BLaER1 (cell line): ENCODE results near the gene MYL7.

Experiments used
- H3K27ac ChIP-seq: shearing (Covaris generic); formaldehyde crosslinking; 2 replicates; pipeline ENCODE4 v1.8.1; 2022
- H3K27me3 ChIP-seq: shearing (Covaris generic); formaldehyde crosslinking; 2 replicates; pipeline ENCODE4 v1.8.1; 2022
- H3K36me3 ChIP-seq: shearing (Covaris generic); formaldehyde crosslinking; 2 replicates; pipeline ENCODE4 v1.8.1; 2022
- H3K4me1 ChIP-seq: shearing (Covaris generic); formaldehyde crosslinking; 2 replicates; pipeline ENCODE4 v1.8.1; 2022
- H3K4me2 ChIP-seq: shearing (Covaris generic); formaldehyde crosslinking; 2 replicates; pipeline ENCODE4 v1.8.1; 2022
- H3K4me3 ChIP-seq: shearing (Covaris generic); formaldehyde crosslinking; 2 replicates; pipeline ENCODE4 v1.8.1; 2022
- H3K9ac ChIP-seq: shearing (Covaris generic); formaldehyde crosslinking; 2 replicates; pipeline ENCODE4 v1.8.1; 2022
- H3K9me3 ChIP-seq: shearing (Covaris generic); formaldehyde crosslinking; 2 replicates; pipeline ENCODE4 v1.8.1; 2022
- H4K20me1 ChIP-seq: shearing (Covaris generic); formaldehyde crosslinking; 2 replicates; pipeline ENCODE4 v1.8.1; 2022
- Cebpa-rat ChIP-seq: shearing (Covaris generic); IDR thresholded peaks from 2 replicates; pipeline ENCODE4 v1.8.1; 2022

Gene MYL7

DNA sequence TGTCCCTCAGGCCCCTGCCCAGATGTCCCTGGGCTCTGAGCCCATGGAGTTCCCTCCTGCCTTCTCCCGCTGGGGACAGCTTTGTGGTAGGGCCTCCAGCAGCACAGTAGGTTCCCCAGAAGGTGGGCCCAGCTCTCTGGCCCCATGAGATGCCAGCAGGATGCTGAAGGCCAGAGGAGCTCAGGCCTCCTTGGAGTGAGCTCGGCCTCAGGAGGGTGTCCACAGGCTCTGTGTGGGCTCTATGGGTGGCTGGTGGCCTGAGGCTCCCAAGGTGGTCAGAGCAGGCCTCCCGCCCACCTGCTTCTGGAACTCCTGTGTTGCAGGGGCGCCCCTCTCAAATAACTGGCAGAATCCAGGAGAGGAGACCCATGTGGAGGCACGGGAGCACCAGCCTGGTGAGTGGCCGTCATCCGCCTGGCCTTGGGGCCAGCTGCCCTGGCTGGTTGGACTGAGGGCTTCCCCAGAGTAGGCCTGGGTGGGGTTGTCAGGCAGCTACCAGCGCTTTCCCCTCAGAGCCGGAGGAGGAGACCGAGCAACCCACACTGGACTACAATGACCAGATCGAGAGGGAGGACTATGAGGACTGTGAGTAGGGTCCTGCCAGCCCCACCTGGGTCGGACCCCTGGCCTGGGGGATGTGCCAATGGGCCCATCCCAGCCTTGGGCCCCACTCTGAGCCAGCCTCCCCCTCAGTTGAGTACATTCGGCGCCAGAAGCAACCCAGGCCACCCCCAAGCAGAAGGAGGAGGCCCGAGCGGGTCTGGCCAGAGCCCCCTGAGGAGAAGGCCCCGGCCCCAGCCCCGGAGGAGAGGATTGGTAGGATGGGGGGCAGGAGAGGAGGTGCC lies 33.8 kb downstream of the MYL7 start:
- Histone ChIP-seq H3K4me1 (peaks cover 54% of the 10 kb centered on the region), H3K27ac (peak overlapping the region; percentile 90), H3K4me2 (peak overlapping the region; percentile 98), H3K27me3 (no peaks in the 10 kb centered on the region), H3K36me3 (peaks cover 71% of the 10 kb centered on the region), H4K20me1 (peaks cover 77% of the 10 kb centered on the region), H3K4me3 (peak overlapping the region; percentile 81), H3K9me3 (no peaks in the 10 kb centered on the region), H3K9ac (peak overlapping the region; percentile 89)
- TF ChIP-seq Cebpa-rat: no peak

DNA sequence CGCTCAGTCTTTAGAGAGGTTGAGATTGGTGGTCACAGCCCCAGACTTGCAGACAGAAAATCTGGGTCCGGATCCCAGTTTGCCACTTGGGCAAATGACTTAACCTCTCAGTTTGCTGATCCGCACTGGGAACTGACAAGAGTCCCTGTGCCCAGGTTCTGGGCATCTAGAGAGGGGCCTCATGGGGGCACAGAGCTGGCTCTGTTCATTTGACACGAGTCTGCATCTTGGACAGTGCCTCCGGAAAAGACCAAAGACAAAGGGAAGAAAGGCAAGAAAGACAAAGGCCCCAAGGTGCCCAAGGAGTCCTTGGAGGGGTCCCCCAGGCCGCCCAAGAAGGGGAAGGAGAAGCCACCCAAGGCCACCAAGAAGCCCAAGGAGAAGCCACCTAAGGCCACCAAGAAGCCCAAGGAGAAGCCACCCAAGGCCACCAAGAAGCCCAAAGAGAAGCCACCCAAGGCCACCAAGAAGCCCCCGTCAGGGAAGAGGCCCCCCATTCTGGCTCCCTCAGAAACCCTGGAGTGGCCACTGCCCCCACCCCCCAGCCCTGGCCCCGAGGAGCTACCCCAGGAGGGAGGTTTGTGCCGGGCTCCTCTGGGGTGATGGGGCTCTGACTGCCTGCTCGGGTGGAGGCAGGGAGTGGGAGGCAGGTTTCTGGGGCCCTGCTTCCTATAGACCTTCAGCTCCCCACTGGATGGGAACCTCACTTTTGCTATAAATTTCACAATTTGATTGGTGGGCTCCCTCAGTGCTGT lies 34.6 kb downstream of the MYL7 start:
- peaks cover 69% of the 10 kb centered on the region for H4K20me1 ChIP-seq
- no peak for TF ChIP-seq Cebpa-rat
- H3K27me3 ChIP-seq: no peaks in the 10 kb centered on the region
- no peaks in the 10 kb centered on the region for H3K9me3 ChIP-seq
- H3K36me3 ChIP-seq: peaks cover 63% of the 10 kb centered on the region
- H3K27ac ChIP-seq: peak overlapping the region; percentile 90
- peaks cover 62% of the 10 kb centered on the region for H3K4me1 ChIP-seq
- peak overlapping the region; percentile 89 for H3K9ac ChIP-seq
- H3K4me3 ChIP-seq: peak overlapping the region; percentile 81
- H3K4me2 ChIP-seq: peak overlapping the region; percentile 98

DNA sequence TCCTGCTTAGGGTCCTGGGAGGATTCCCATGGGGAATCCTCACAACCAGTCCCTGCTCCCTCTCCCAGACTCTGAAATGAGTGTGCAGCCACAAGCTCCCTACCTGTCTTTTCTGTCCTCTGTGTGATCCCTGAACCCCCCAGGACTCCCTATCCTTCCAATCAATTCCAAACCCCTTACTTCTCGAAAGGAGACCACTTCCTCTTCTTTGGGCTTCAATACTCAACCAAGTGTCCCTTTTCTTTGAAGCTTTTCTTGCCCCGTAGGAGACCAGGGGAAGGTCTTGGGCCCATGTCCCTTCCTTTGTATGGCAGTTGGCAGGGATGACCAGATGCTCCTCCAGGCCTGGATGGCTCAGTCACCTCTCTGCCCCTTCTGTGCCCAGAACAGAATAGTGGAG lies 35.3 kb downstream of the MYL7 start:
- H3K9ac ChIP-seq: peak overlapping the region; percentile 89

DNA sequence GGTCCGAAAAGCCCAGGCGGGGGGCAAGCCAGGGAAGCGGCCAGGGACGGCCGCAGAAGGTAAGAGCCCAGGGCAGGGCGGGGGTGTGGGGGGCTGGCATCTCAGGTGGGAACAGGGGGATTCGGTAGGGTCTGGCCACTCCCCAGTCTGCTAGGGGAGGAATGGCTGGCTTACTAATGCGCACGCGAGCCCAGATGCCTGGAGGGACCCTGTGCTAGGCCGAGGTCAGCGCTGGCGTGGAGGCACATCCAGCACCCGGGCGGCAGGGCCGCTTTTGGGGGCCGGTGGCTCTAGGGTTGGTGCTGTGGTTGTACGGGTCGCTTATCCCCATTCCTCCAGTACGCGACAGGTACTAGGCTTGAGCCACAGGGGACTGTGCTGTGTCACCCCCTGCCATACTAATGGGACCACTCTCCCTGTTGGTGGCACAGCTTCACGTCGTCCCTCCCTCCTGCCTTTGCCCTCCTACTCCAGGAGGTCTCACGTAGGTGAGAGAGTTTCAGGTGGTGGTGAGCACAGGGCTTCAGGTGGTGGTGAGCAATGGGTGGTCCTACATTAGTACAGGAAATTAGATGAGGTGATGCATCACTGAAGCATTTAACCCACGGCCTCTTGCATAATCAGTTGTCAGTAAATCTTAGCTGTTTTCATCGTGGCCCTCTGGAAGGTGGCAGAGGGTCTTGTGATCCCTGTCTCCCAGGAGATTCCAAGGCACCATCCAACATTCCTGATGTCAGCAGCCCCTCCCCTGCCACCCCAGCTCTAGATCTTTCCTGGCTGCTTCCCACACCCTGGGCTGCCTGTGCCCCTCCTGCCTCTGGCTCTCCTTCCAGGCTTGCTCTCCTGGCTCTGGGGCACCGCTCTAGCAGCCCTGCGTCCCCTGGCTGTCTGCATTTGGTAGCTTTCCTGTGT lies 36.0 kb downstream of the MYL7 start:
- H3K27me3 ChIP-seq: no peaks in the 10 kb centered on the region
- peak overlapping the region; percentile 90 for H3K27ac ChIP-seq
- peaks cover 76% of the 10 kb centered on the region for H3K4me1 ChIP-seq
- peaks cover 49% of the 10 kb centered on the region for H3K36me3 ChIP-seq
- H3K4me3 ChIP-seq: peak overlapping the region; percentile 81
- peak overlapping the region; percentile 89 for H3K9ac ChIP-seq
- no peaks in the 10 kb centered on the region for H3K9me3 ChIP-seq
- peak overlapping the region; percentile 98 for H3K4me2 ChIP-seq
- no peak for TF ChIP-seq Cebpa-rat
- peaks cover 55% of the 10 kb centered on the region for H4K20me1 ChIP-seq

More for the DNA sequence above, 35.3 kb downstream of the MYL7 start:
- peaks cover 62% of the 10 kb centered on the region for H4K20me1 ChIP-seq
- no peaks in the 10 kb centered on the region for H3K27me3 ChIP-seq
- H3K36me3 ChIP-seq: peaks cover 56% of the 10 kb centered on the region
- H3K4me1 ChIP-seq: peaks cover 69% of the 10 kb centered on the region
- peak overlapping the region; percentile 90 for H3K27ac ChIP-seq
- no peak for TF ChIP-seq Cebpa-rat
- H3K9me3 ChIP-seq: no peaks in the 10 kb centered on the region
- peak overlapping the region; percentile 81 for H3K4me3 ChIP-seq
- peak overlapping the region; percentile 98 for H3K4me2 ChIP-seq

DNA sequence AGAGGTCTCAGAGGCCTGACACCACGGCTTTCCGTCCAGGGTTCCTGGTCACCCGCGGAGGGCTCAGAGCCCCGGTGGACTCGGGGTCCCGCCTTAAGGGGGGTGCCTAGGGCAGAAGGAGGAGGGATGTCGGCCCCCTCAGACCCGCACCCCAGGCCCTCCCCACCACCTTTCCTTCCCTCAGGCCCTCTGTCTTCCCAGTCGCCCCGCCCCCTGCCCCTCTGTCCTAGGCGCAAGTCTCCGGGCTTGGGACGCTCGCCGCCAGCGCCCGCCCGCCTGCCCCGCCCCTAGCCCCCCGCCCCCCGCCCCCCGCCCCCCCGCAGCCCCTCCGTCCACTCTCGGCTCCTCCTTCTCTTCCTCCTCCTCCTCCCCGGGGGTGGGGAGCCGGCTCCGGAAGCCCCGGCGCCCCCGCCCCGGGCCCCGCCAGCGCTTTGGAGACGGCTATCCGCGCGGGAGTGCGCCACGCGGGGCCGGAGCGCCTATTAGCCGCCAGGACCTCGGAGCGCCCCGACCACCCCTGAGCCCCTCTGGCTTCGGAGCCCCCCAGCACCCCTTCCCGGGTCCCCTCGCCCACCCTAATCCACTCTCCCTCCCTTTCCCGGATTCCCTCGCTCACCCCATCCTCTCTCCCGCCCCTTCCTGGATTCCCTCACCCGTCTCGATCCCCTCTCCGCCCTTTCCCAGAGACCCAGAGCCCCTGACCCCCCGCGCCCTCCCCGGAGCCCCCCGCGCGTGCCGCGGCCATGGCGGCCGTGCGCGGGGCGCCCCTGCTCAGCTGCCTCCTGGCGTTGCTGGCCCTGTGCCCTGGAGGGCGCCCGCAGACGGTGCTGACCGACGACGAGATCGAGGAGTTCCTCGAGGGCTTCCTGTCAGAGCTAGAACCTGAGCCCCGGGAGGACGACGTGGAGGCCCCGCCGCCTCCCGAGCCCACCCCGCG lies 36.9 kb downstream of the MYL7 start, which contains the start of gene AEBP1:
TSS of gene AEBP1 (plus strand) at position 423 of the 937 bp plus-strand sequence. CDS start at position 744, 321 bp downstream.
- TF ChIP-seq Cebpa-rat: no peak
- peaks cover 46% of the 10 kb centered on the region for H4K20me1 ChIP-seq
- H3K4me3 ChIP-seq: peak within 1 kb of the TSS; percentile 81
- H3K36me3 ChIP-seq: peaks cover 40% of the 10 kb centered on the region
- H3K4me1 ChIP-seq: peaks cover 85% of the 10 kb centered on the region
- H3K4me2 ChIP-seq: peak within 1 kb of the TSS; percentile 98
- no peaks in the 10 kb centered on the region for H3K9me3 ChIP-seq
- H3K27ac ChIP-seq: peak within 1 kb of the TSS; percentile 99
- H3K9ac ChIP-seq: peak within 1 kb of the TSS; percentile 89
- H3K27me3 ChIP-seq: no peaks in the 10 kb centered on the region

DNA sequence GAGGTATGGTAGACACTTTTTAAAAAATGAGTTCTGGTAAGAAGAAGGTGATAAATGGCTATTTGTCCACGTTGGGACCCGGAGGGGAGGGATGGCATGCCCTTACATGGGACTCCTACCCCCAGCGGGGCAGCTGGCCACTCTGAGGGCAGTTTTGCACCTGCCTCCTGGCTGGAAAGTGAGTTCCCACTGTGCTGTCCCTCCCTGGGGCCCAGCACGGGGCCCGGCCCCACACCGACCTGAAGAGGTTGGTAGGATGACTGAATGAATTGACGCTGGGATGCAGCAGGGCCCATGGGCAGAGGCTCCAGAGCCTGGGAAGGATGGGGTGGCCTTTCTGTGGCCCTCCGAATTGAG lies 37.6 kb downstream of the MYL7 start:
- peaks cover 39% of the 10 kb centered on the region for H4K20me1 ChIP-seq
- TF ChIP-seq Cebpa-rat: no peak
- peak overlapping the region; percentile 76 for H3K4me2 ChIP-seq
- peaks cover 33% of the 10 kb centered on the region for H3K36me3 ChIP-seq
- no peaks in the 10 kb centered on the region for H3K27me3 ChIP-seq
- H3K9ac ChIP-seq: peak overlapping the region; percentile 80
- H3K27ac ChIP-seq: peak overlapping the region; percentile 99
- H3K4me3 ChIP-seq: peak overlapping the region; percentile 81
- H3K4me1 ChIP-seq: peaks cover 88% of the 10 kb centered on the region
- H3K9me3 ChIP-seq: no peaks in the 10 kb centered on the region

DNA sequence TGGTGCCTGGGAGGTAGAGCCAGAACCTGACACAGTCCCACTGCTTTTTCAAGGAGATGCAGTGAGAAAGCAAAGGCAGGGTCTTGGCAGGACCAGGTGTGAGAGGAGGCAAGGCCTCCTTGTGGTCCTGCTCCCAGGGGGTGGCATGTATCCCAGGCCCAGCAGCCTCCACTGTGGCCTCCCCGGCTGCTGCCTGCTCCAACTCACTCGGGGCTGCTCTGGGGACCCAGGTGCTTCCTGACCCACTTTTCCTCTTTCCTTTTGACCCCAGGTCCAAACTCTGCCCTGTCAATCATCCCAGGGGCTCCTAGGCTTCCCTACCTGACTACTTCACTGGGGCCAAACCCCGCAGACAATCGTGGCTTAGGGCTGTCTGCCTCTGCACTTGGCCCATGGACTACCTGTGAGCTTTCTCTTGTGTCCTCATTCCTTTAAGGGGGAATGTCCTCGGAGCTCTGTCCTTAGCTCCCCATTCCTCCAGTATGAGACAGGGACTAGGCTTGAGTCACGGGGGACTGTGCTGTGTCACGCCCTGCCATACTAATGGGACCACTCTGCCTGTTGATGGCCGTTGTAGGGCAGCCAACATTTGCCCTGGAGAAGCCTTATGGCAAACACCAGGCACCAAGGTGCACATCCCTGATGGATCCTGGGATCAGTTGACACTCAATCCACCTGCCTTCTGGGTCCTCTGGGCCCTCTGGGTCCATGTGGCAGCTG lies 38.1 kb downstream of the MYL7 start:
- H3K9me3 ChIP-seq: no peaks in the 10 kb centered on the region
- TF ChIP-seq Cebpa-rat: no peak
- H3K36me3 ChIP-seq: peaks cover 28% of the 10 kb centered on the region
- H3K4me3 ChIP-seq: peak overlapping the region; percentile 81
- peak overlapping the region; percentile 80 for H3K9ac ChIP-seq
- peak overlapping the region; percentile 99 for H3K27ac ChIP-seq
- peaks cover 34% of the 10 kb centered on the region for H4K20me1 ChIP-seq
- H3K4me1 ChIP-seq: peaks cover 88% of the 10 kb centered on the region
- H3K27me3 ChIP-seq: no peaks in the 10 kb centered on the region
- peak overlapping the region; percentile 76 for H3K4me2 ChIP-seq
